GM19438 (cell line): ENCODE measurements around the gene REL.

Experiments
- ATAC-seq: cut with Tn5 transposase; IDR thresholded peaks from one replicate; pipeline ENCODE4 v1.9.1; 2021; ENCODE audit warnings: low read depth; ENCODE audit not compliant: unreplicated experiment

Gene REL

GRCh38 chr2:60961457-60961856 is 80.1 kb downstream of the REL start:
- no peak for ATAC-seq

GRCh38 chr2:60962528-60962927 is 81.2 kb downstream of the REL start:
- no peak for ATAC-seq

GRCh38 chr2:60963190-60963589 is 81.8 kb downstream of the REL start:
- no peak for ATAC-seq

GRCh38 chr2:60964651-60965498 is 83.5 kb downstream of the REL start:
- no peak for ATAC-seq

GRCh38 chr2:60965499-60965785 is 84.1 kb downstream of the REL start:
- no peak for ATAC-seq

GRCh38 chr2:60966507-60967405 is 85.4 kb downstream of the REL start:
- ATAC-seq, result no peak

GRCh38 chr2:60972889-60973656 is 91.7 kb downstream of the REL start:
- ATAC-seq, result peak; percentile 16

- no peak for ATAC-seq
Measured at GRCh38 chr2:60973705-60974104, 92.3 kb downstream of the REL start.

- ATAC-seq, result no peak
Measured at GRCh38 chr2:60974652-60975051, 93.3 kb downstream of the REL start.
